GM12891 (cell line): ENCODE results near the gene ZNF646.

ENCODE experiments used
- POLR2AphosphoS5 ChIP-seq: IDR thresholded peaks from 2 replicates; pipeline ENCODE4 v1.6.1; 2011; ENCODE audit warnings: low read depth, low read length, control low read depth
- TAF1 ChIP-seq: IDR thresholded peaks from 2 replicates; pipeline ENCODE4 v1.6.1; 2011; ENCODE audit warnings: low read depth, low read length, control low read depth

DNA sequence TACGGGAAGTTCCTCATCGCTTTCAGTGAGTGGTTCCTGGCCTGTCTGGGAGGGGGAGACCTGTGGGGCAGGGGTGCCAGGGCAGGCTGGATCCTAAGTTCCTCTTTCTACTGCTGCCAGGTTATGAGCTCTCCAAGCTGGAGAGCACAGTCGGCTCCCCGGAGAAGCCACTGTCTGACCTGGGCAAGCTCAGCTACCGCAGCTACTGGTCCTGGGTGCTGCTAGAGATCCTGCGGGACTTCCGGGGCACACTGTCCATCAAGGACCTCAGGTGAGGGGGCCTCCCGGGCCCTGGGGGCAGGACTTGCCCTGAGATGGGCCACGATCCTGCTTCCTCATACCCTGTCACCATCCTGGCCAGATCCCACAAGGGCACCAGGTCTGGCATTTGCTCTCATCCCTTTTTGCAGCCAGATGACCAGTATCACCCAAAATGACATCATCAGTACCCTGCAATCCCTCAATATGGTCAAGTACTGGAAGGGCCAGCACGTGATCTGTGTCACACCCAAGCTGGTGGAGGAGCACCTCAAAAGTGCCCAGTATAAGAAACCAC lies 56.2 kb downstream of the ZNF646 start:
- TF ChIP-seq TAF1: no peak
- no peak for TF ChIP-seq POLR2AphosphoS5
